Adipocyte (in vitro differentiated cells): ENCODE data around the gene MKRN2OS.

Source experiments
- DNase-seq: peaks from one replicate; pipeline ENCODE4 v3.0.0-alpha.2; 2015; ENCODE audit warnings: low read depth
- H3K27me3 ChIP-seq: replicated peaks from 2 replicates; pipeline ENCODE4 v1.7.0; 2013; ENCODE audit warnings: mild to moderate bottlenecking, low read length, moderate library complexity; ENCODE audit not compliant: control insufficient read depth, insufficient read depth
- H3K36me3 ChIP-seq: 2 replicates; pipeline ENCODE4 v1.7.0; 2013; ENCODE audit warnings: low read length, mild to moderate bottlenecking, moderate library complexity; ENCODE audit not compliant: control insufficient read depth, insufficient read depth, severe bottlenecking
- H3K4me1 ChIP-seq: 2 replicates; pipeline ENCODE4 v1.7.0; 2013; ENCODE audit warnings: mild to moderate bottlenecking, low read length, moderate library complexity; ENCODE audit not compliant: control insufficient read depth, insufficient read depth
- H3K4me3 ChIP-seq: 2 replicates; pipeline ENCODE4 v1.7.0; 2013; ENCODE audit warnings: mild to moderate bottlenecking, low read length, moderate library complexity
- H3K9ac ChIP-seq: 2 replicates; pipeline ENCODE4 v1.7.0; 2013; ENCODE audit warnings: mild to moderate bottlenecking, low read length, moderate library complexity
- H3K9me3 ChIP-seq: 2 replicates; pipeline ENCODE4 v1.7.0; 2013; ENCODE audit warnings: mild to moderate bottlenecking, low read length, moderate library complexity; ENCODE audit not compliant: control insufficient read depth

The MKRN2OS gene

DNA sequence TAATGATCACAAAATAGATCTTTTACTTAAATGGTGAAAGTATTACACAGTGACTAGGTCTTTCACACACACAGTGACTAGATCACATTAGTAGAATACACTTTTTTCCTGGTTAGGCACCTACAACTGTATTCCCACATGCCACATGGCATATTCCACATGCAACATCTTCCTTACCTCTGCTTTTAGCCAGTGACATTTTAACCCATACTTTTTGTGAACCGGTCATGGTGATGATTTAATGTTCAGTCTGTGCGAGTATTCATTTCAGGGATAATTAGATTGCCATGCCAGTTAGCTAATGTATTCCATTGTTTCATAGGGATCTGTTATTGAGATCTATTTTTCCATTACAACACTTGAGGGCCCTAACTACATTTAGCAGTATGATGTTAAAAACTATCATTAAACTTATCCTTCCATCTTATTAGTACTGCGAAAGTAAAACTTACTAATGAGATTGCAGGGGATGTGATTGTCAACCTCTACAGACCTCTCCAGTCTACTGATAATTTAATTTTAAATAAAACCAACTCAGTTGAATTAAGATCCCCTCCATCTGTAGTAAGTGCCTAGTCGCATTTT, 32.7 kb downstream of the MKRN2OS start:
- H3K36me3 ChIP-seq: peaks cover 9% of the 10 kb centered on the region
- peaks cover 25% of the 10 kb centered on the region for H3K4me1 ChIP-seq
- no peaks in the 10 kb centered on the region for H3K27me3 ChIP-seq
- no peak overlapping the region for H3K9ac ChIP-seq
- no peak overlapping the region for H3K4me3 ChIP-seq
- H3K9me3 ChIP-seq: no peaks in the 10 kb centered on the region
- no peak for DNase-seq

DNA sequence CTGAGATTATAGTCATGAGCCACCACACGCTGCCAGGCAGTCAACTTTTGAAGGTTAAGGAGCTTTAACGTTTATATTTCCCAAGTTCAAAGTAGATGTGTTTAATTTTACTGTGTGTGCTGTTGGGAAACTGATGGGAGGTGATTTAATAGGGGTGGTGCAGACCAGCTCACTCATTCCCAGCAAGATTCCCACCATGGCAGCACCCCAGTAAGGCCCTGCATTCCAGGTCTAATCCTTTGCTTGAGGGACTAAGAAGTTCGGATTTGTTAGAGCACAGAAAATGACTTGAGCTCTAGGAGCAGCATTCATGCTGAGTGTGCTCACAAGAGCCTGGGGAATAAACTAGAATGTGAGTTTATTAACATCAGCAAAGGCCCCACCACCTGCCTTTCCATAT, 35.8 kb downstream of the MKRN2OS start:
- Histone ChIP-seq H3K36me3 (peaks cover 18% of the 10 kb centered on the region), H3K4me1 (peaks cover 31% of the 10 kb centered on the region), H3K9me3 (no peaks in the 10 kb centered on the region), H3K9ac (no peak overlapping the region), H3K27me3 (no peaks in the 10 kb centered on the region), H3K4me3 (no peak overlapping the region)
- DNase-seq: peak; percentile 33

GRCh38 chr3:12508291-12508700, 37.0 kb downstream of the MKRN2OS start:
- Histone ChIP-seq H3K27me3 (no peaks in the 10 kb centered on the region), H3K4me1 (peaks cover 31% of the 10 kb centered on the region), H3K9me3 (no peaks in the 10 kb centered on the region), H3K4me3 (peak overlapping the region; percentile 35), H3K9ac (peak overlapping the region; percentile 70), H3K36me3 (peaks cover 29% of the 10 kb centered on the region)
- peak; percentile 93 for DNase-seq

DNA sequence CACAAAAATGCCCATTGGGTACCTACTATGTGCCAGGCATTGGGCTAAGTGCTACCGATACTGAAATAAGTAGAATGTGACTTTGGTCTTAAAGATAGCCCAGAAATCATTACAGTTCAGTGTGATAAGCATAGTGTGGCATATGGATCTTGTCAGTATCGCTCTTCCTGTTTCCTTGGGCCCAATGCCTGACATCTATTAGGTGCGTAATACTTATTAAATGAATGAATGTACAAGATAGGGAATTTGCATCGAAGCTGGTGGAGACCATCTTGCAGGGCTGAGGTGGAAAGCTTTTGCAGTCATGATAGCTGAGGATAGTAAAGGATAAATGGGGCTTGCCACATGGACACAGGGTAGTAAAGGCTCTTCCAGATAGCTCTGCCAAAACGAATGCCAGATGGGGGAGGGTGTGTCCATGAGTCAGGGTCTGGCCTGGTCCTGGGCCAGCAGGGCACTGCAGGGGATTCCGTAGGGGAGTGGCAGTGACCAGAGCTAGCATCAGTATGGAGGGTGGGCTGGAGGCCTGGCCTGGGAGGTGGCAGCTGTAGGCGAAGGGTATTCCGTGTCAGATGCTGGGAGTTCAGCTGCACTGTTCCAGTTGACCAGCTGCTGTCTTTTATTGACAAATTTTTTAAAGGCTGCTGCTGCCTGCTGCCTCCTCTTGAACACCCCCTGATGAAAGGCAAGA, 37.6 kb downstream of the MKRN2OS start:
- peaks cover 33% of the 10 kb centered on the region for H3K36me3 ChIP-seq
- H3K27me3 ChIP-seq: no peaks in the 10 kb centered on the region
- DNase-seq: peak; percentile 66
- H3K9ac ChIP-seq: peak overlapping the region; percentile 70
- H3K4me1 ChIP-seq: peaks cover 31% of the 10 kb centered on the region
- H3K9me3 ChIP-seq: no peaks in the 10 kb centered on the region
- H3K4me3 ChIP-seq: peak overlapping the region; percentile 35

DNA sequence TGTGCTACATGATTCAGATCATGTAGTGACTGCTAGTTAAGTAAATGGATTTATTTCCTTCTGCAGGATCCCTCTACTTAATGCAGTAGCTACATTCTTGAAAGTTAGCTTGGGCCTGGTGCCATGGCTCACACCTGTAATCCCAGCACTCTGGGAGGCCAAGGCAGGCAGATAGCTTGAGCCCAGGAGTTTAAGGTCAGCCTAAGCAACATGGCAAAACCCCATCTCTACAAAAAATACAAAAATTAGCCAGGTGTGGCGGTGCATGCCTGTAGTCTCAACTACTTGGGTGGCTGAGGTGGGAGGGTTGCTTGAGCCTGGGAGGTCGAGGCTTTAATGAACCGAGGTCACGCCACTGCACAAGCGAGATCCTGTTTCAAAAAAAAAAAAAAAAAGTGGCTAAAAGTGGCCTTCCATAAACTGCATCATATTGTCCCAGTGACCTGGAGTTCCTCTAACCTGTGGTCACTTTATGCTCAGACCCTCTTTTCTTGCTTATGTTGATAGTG, 39.0 kb downstream of the MKRN2OS start:
- Histone ChIP-seq H3K27me3 (no peaks in the 10 kb centered on the region), H3K9ac (no peak overlapping the region), H3K4me1 (peaks cover 42% of the 10 kb centered on the region), H3K9me3 (no peaks in the 10 kb centered on the region), H3K4me3 (no peak overlapping the region), H3K36me3 (peaks cover 33% of the 10 kb centered on the region)
- no peak for DNase-seq

DNA sequence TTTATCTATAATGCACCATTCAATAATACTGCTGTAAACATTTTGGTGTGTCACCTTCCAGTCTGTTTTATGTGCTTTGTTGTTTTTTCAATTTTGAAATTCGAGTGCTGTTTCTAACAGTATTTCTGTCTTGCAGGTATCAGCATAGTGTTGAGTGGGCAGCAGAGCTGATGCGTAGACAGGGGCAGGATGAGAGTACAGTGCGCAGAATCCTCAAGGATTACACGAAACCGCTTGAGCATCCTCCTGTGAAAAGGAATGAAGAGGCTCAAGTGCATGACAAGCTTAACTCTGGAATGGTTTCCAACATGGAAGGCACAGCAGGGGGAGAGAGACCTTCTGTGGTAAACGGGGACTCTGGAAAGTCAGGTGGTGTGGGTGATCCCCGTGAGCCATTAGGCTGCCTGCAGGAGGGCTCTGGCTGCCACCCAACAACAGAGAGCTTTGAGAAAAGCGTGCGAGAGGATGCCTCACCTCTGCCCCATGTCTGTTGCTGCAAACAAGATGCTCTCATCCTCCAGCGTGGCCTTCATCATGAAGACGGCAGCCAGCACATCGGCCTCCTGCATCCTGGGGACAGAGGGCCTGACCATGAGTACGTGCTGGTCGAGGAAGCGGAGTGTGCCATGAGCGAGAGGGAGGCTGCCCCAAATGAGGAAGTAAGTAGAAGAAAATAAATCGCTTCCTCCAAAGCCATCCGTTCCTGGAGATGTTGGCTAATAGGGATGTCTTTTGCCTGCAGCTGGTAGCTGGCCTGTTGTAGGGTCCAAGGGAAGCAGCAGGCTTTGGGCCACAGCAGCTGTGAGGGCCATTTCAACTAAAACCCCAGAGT, 42.0 kb downstream of the MKRN2OS start:
- no peaks in the 10 kb centered on the region for H3K9me3 ChIP-seq
- no peaks in the 10 kb centered on the region for H3K27me3 ChIP-seq
- H3K4me1 ChIP-seq: peaks cover 28% of the 10 kb centered on the region
- H3K36me3 ChIP-seq: peaks cover 47% of the 10 kb centered on the region
- no peak for DNase-seq
- no peak overlapping the region for H3K9ac ChIP-seq
- H3K4me3 ChIP-seq: no peak overlapping the region

- Histone ChIP-seq H3K9me3 (no peaks in the 10 kb centered on the region), H3K36me3 (peaks cover 66% of the 10 kb centered on the region), H3K4me1 (peaks cover 15% of the 10 kb centered on the region), H3K27me3 (no peaks in the 10 kb centered on the region), H3K4me3 (no peak overlapping the region), H3K9ac (peak overlapping the region; percentile 8)
- DNase-seq: peak; percentile 88
Observed at GRCh38 chr3:12501360-12502020, 43.8 kb downstream of the MKRN2OS start.

DNA sequence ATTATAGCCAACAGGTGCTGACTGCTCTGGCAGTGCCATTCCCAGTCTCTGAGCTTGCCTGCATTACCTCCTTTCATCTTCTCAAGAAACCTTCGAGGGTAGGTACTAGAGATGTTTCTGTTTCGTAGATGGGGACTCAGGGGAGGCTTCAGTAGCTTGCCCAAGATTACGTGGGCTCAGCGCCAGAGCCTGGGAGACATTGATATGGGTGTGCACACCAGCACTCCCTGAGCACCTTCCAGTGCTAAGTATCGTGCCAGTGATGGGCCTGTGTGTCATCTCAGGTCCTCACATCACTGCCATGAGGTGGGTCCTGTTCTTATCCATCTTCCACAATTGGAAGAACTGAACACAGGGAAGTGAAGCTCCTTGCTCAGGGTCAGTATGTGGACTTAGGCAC, 45.8 kb downstream of the MKRN2OS start:
- Histone ChIP-seq H3K9ac (no peak overlapping the region), H3K36me3 (peaks cover 75% of the 10 kb centered on the region), H3K27me3 (no peaks in the 10 kb centered on the region), H3K4me3 (no peak overlapping the region), H3K9me3 (no peaks in the 10 kb centered on the region), H3K4me1 (peaks cover 15% of the 10 kb centered on the region)
- DNase-seq: no peak

DNA sequence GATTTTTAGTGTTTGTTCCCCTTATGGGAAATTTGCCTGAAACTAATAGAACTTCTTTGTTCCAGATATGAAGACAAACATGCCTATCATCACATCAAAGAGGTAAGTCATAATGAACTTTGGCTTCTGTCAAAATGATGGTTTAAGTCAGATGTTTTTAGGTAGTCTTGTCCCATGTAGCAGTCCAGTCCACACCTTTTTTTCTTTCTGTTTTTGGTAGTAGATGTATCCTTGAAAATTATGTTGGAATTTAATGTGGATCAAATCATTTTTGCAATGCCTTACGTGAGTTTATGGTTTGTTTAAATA, 48.9 kb downstream of the MKRN2OS start:
- Histone ChIP-seq H3K9ac (no peak overlapping the region), H3K27me3 (no peaks in the 10 kb centered on the region), H3K4me1 (peaks cover 5% of the 10 kb centered on the region), H3K36me3 (peaks cover 75% of the 10 kb centered on the region), H3K9me3 (no peaks in the 10 kb centered on the region), H3K4me3 (no peak overlapping the region)
- DNase-seq: no peak

GRCh38 chr3:12495749-12496452, 49.4 kb downstream of the MKRN2OS start:
- DNase-seq: no peak
- Histone ChIP-seq H3K9ac (no peak overlapping the region), H3K4me1 (peaks cover under 1% of the 10 kb centered on the region), H3K9me3 (no peaks in the 10 kb centered on the region), H3K36me3 (peaks cover 75% of the 10 kb centered on the region), H3K4me3 (no peak overlapping the region), H3K27me3 (no peaks in the 10 kb centered on the region)
